ENCODE measurements around the gene CD3E. TPM values are rescaled to one million over a fixed set of nuclear protein-coding genes. Genes with fewer than 3 reads are reported as not detected.

Gene CD3E
- total RNA-seq, 1 experiment from 2014 or later = not detected

GRCh38 chr11:118267486-118267885, 37.0 kb upstream of the CD3E start:
- H2BK5ac ChIP-seq (ENCODE audit: insufficient read length, low read length) = no peak overlapping the region
- H2BK12ac ChIP-seq (ENCODE audit: insufficient read length, low read depth, low read length) = no peak overlapping the region

More at GRCh38 chr11:118267486-118267885, 37.0 kb upstream of the CD3E start:
- no peak overlapping the region for H3K18ac ChIP-seq (ENCODE audit: insufficient read length, low read depth, low read length)
- no peak overlapping the region for H4K8ac ChIP-seq (replicated peaks; ENCODE audit: insufficient read length, low read depth, low read length)
- no peak overlapping the region for H2AFZ ChIP-seq (ENCODE audit: low read length)
- H3K4ac ChIP-seq (ENCODE audit: low read depth, low read length) = no peak overlapping the region
- Mint-ChIP-seq H3K36me3 (ENCODE audit: insufficient read depth in 1 of 3, low read depth in 3 of 3) (no peaks in the 10 kb centered on the region), H3K4me3 (no peak overlapping the region), H3K9me3 (no peaks in the 10 kb centered on the region; a peak in 1 of 5 replicates), H3K27ac (no peak overlapping the region), H3K27me3 (ENCODE audit: low read depth) (peaks cover 89% of the 10 kb centered on the region), H3K4me1 (peaks cover 25 to 31% of the 10 kb centered on the region in 2 experiments)
- DNase-seq = no peak
- H3T11ph ChIP-seq (ENCODE audit: low read length) = no peak overlapping the region
- H2BK15ac ChIP-seq (ENCODE audit: low read depth, low read length) = no peak overlapping the region
- H3K23ac ChIP-seq (ENCODE audit: insufficient read length, low read depth, low read length) = no peak overlapping the region
- H4K91ac ChIP-seq (ENCODE audit: insufficient read length, low read depth, low read length) = no peak overlapping the region
- H4K20me1 ChIP-seq (ENCODE audit: control insufficient read depth, insufficient read depth, insufficient read length) = no peaks in the 10 kb centered on the region
- H3K56ac ChIP-seq (ENCODE audit: insufficient read length, low read depth, low read length) = no peak overlapping the region
- H3K4me1 ChIP-seq (ENCODE audit: insufficient read depth, low read length) = no peaks in the 10 kb centered on the region; the same call in none of the 2 replicates
- H3K14ac ChIP-seq (ENCODE audit: insufficient read depth, low read length) = no peak overlapping the region
- no peaks in the 10 kb centered on the region for H3K9me3 ChIP-seq (ENCODE audit: control insufficient read depth, low read depth, low read length)
- H2BK20ac ChIP-seq (ENCODE audit: low read depth, low read length, poor library complexity, severe bottlenecking) = no peak overlapping the region
- no peak overlapping the region for H4K5ac ChIP-seq (ENCODE audit: insufficient read length, low read depth, low read length)
- peaks cover 4% of the 10 kb centered on the region for H3K23me2 ChIP-seq (ENCODE audit: insufficient read length, low read depth, low read length, poor library complexity, severe bottlenecking)
- no peak overlapping the region for H2AK5ac ChIP-seq (ENCODE audit: insufficient read length, low read length)
- H3K27ac ChIP-seq (ENCODE audit: insufficient read length, low read depth, low read length) = no peak overlapping the region
- no peak for TF ChIP-seq CTCF (conservative IDR thresholded peaks at IDR 0.05)
- WGBS (ENCODE audit: extremely low coverage, insufficient read length, low lambda C conversion rate) = no CpG with 5 or more reads among the region's 4 CpGs
- no peaks in the 10 kb centered on the region for H3K79me2 ChIP-seq (ENCODE audit: insufficient read depth, low read length)
- peaks cover 8% of the 10 kb centered on the region; the same call in 1 of the 2 replicates for H3K27me3 ChIP-seq (ENCODE audit: insufficient read depth, low read length)
- no peaks in the 10 kb centered on the region for H3K79me1 ChIP-seq (ENCODE audit: insufficient read depth, low read depth, low read length, poor library complexity, severe bottlenecking)
- H2BK120ac ChIP-seq (ENCODE audit: low read depth, low read length, poor library complexity, severe bottlenecking) = no peak overlapping the region
- no peak overlapping the region for H3K9ac ChIP-seq (ENCODE audit: extremely low read depth, insufficient read length, low read length)
- H3K4me2 ChIP-seq (ENCODE audit: insufficient read depth, insufficient read length, low read length) = no peak overlapping the region

Data from H9 (cell line).